Retinal pigment epithelial cell (primary cell): Measurements from ENCODE around the gene TMEM174.

Source experiments
- DNase-seq: peaks from one replicate; pipeline ENCODE4 v3.0.0-alpha.2; 2010; ENCODE audit warnings: low read depth
- H3K4me3 ChIP-seq: 2 replicates; pipeline ENCODE4 v1.5.1; 2011; ENCODE audit warnings: mild to moderate bottlenecking, low read length, control low read depth, moderate library complexity
- TF ChIP-seq, protein P1 (sequence below): conservative IDR thresholded peaks from 2 replicates; pipeline ENCODE4 v1.5.1; 2011; ENCODE audit warnings: low read depth, low read length, control low read depth, inconsistent platforms

Gene TMEM174, protein sequence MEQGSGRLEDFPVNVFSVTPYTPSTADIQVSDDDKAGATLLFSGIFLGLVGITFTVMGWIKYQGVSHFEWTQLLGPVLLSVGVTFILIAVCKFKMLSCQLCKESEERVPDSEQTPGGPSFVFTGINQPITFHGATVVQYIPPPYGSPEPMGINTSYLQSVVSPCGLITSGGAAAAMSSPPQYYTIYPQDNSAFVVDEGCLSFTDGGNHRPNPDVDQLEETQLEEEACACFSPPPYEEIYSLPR

DNA sequence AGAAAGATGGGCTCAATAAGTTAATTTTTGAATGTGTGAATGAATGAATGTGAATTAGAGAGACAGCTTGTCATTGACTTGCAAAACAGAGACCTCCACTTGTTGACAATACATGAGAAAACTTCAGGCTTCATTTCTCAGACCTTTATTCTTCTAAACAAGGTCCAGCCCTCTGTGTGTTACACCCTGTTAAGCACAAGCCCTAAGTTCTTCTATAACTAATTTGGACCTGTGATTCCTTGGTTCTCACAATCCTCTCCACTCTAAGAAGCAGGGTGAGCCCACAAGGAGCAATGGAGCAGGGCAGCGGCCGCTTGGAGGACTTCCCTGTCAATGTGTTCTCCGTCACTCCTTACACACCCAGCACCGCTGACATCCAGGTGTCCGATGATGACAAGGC is at the start of gene TMEM174:
TMEM174 (plus strand) TSS at position 243 of the 400 bp plus-strand sequence; CDS start at position 294, 51 bp downstream.
- DNase-seq = no peak
- H3K4me3 ChIP-seq = no peak within 1 kb of the TSS
- TF ChIP-seq, protein P1, sequence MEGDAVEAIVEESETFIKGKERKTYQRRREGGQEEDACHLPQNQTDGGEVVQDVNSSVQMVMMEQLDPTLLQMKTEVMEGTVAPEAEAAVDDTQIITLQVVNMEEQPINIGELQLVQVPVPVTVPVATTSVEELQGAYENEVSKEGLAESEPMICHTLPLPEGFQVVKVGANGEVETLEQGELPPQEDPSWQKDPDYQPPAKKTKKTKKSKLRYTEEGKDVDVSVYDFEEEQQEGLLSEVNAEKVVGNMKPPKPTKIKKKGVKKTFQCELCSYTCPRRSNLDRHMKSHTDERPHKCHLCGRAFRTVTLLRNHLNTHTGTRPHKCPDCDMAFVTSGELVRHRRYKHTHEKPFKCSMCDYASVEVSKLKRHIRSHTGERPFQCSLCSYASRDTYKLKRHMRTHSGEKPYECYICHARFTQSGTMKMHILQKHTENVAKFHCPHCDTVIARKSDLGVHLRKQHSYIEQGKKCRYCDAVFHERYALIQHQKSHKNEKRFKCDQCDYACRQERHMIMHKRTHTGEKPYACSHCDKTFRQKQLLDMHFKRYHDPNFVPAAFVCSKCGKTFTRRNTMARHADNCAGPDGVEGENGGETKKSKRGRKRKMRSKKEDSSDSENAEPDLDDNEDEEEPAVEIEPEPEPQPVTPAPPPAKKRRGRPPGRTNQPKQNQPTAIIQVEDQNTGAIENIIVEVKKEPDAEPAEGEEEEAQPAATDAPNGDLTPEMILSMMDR = no peak

DNA sequence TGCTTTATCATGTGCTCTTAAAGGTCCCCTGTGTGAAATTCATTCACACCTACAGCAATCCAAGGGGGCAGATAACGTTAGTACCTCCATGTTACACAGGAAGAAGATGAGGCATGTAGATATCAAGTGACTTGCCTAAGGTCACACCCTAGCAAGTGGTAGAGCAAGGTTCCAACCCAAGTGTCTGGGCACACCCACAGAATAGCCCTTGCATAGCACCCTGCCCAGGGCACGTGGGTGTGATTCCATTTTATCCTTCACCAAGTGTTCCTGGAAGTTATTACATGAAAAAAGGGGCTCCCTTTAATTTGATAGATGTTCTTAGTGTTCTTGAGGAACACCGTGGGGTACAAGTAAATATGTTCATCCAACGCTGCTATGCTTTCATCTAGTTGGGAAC is 47.7 kb upstream of the TMEM174 start:
- DNase-seq = no peak
- TF ChIP-seq, protein P1 = no peak
- no peak overlapping the region for H3K4me3 ChIP-seq

DNA sequence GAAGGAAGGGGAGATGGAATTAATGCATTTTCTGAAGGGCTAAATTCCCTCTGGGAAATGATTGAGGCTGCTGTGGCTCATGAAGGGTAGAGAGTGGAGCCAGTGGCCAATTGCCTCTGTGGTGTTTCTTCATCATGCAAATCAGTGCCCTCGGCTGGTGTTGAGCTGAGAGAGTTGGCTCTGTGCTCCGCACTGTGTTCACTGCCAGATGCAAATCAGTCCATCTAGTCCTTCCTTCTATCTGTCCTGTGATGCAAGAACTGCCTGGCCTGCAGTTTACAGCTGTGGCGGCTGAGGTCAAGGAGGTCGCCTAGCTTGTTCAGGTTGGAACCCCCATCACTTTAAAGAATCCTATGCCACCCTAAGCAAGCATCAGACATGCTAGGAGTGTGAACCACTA is 46.6 kb upstream of the TMEM174 start:
- TF ChIP-seq, protein P1 = no peak
- DNase-seq = no peak
- H3K4me3 ChIP-seq = no peak overlapping the region

DNA sequence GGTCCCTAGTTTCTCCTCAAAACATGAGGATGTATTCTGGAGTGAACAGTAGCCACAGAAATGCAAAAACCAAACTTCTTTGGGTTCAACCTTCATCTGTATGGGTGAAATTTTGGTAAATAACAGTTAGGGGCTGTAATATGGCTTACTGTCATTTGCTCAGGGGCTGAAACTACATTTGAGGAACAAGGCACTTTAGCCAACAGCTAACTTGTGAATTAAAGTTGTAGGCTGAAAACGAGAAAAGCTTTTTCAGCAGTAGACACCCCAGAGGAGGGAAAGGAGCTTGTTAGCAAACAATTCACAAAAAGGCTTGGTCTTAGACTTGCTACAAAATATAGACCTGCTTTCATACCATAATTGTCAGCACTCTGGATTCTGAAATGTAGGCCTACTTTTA is 46.0 kb upstream of the TMEM174 start:
- TF ChIP-seq, protein P1 = no peak
- H3K4me3 ChIP-seq = no peak overlapping the region
- no peak for DNase-seq

DNA sequence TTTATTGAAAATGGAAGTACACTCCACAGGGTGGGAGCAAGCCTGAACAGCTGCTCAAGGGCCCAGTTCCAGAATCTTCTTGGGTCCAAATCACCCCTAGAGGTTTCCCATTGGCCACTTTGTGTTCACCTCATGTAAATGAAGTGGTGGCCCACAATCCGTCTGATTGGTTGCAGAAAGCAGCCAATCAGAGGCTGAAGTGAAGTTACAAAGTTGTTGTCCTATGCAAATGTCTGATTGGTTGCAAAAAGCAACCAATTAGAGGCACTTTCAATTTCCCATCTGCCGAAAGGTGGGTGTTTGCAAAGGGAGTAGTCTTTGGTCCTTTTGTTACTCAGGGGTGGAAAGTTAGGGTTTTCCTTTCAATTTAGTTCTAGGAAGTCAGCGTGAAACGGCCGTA is 43.9 kb upstream of the TMEM174 start:
- DNase-seq = no peak
- H3K4me3 ChIP-seq = no peak overlapping the region
- TF ChIP-seq, protein P1 = no peak

DNA sequence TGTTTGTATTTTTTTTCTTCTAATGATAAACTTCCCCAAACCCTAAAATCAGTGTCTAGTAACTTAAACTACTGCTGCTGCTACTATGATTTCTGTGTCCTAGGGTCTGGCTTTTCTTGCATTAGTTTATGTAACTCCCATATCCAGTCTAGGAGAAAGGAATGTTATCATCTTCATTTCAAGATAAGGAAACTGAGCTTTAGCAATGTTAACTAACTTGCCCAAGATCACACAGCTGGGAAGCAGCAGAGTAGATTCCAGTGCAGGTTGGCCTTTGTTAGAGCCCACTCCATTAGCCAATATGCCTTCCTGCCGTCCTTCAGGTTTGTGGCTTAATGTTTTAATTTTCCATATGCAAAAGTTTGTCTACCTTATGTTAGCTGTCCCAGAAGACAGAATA is 42.2 kb upstream of the TMEM174 start:
- DNase-seq = no peak
- TF ChIP-seq, protein P1 = no peak
- no peak overlapping the region for H3K4me3 ChIP-seq

DNA sequence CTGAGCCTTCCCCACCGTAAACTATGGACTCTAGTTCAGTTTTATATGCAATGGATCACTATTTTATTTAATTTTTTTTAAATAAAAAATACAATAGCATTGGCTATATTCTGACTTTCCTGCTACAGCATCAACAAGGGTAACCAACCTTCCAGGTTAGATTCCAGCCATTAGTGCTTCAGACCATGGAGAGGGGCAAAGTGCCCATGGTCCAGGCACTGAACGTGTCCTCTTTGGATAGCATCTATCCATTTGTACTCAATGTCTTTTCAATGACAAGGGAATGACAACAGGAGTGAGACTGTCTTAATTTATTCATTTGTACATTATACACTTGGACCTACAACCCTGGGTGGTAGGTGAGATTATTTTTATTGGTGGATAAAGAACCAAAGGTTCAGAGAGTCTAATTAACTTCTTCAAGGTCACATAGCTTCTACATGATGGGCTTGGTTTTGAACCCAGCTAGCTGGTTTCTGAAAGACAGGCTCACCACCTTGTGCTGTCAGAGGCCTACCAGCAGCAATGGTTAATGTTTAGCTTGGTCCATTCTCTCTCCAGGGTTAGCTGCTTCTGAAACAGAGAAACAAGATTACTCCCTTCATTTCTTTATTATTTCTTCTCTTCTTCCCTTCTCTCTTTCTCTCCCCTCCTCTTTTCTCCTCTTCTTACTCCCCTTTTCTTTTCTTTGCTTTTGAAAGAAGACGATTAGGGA is 41.1 kb upstream of the TMEM174 start:
- no peak overlapping the region for H3K4me3 ChIP-seq
- TF ChIP-seq, protein P1 = no peak
- DNase-seq = no peak
